RWPE2 (cell line): Measurements from ENCODE around the gene TMEM108.

Source experiments
- ATAC-seq: fragments of 200-7000 bp; cut with Tn5 transposase; 3 replicates; pipeline ENCODE4 v1.9.1; 2021; ENCODE audit warnings: low read depth
- DNase-seq: peaks from one replicate; pipeline ENCODE4 v3.0.0-alpha.2; 2020; ENCODE audit warnings: low spot score
- H3K27ac ChIP-seq: fragments of 450-650 bp; 2 replicates; pipeline ENCODE4 v1.5.1; 2017; ENCODE audit warnings: mild to moderate bottlenecking; ENCODE audit not compliant: poor library complexity, severe bottlenecking
- H3K27me3 ChIP-seq: fragments of 250-450 bp; sonication (Bioruptor Pico); 2 replicates; pipeline ENCODE4 v1.5.1; 2021; ENCODE audit warnings: mild to moderate bottlenecking, moderate library complexity; ENCODE audit not compliant: insufficient read depth, poor library complexity, severe bottlenecking
- H3K36me3 ChIP-seq: fragments of 250-450 bp; sonication (Bioruptor Pico); 2 replicates; pipeline ENCODE4 v1.5.1; 2020; ENCODE audit warnings: low read depth, mild to moderate bottlenecking, moderate library complexity
- H3K4me1 ChIP-seq: fragments of 250-450 bp; sonication (Bioruptor Pico); 2 replicates; pipeline ENCODE4 v1.5.1; 2021; ENCODE audit warnings: mild to moderate bottlenecking, moderate library complexity; ENCODE audit not compliant: insufficient read depth, poor library complexity, severe bottlenecking
- H3K4me3 ChIP-seq: fragments of 250-450 bp; sonication (Bioruptor Pico); 2 replicates; pipeline ENCODE4 v1.5.1; 2021; ENCODE audit warnings: mild to moderate bottlenecking, moderate library complexity; ENCODE audit not compliant: severe bottlenecking
- H3K9me3 ChIP-seq: fragments of 250-450 bp; sonication (Bioruptor Pico); 2 replicates; pipeline ENCODE4 v1.5.1; 2021; ENCODE audit warnings: mild to moderate bottlenecking, moderate library complexity; ENCODE audit not compliant: severe bottlenecking
- TF ChIP-seq, protein P1 (sequence below): fragments of 450-650 bp; IDR thresholded peaks from one replicate; pipeline ENCODE4 v1.5.1; 2017; ENCODE audit warnings: mild to moderate bottlenecking, moderate library complexity; ENCODE audit not compliant: poor library complexity, severe bottlenecking

TMEM108 gene

DNA sequence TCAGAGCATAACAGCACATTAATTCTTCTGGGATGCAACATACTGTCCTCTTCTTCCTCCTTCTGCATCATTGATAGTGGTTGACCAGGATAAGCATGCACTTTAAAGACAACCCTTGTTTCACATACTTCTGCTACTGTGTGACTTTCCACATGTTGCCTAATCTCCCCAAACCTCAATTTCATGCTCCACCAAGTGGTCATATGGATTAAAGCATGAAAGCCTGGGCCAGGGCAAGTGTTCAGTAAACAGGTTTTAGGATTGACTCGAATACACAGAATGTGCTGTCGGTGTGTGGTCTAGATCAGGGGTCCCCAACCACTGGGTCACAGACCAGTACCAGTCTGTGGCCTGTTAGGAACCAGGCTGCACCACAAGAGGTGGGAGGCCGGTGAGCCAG is 339.2 kb downstream of the TMEM108 start:
- H3K4me3 ChIP-seq: no peak overlapping the region
- no peak for DNase-seq
- peaks cover 15% of the 10 kb centered on the region for H3K27me3 ChIP-seq
- TF ChIP-seq, protein P1, sequence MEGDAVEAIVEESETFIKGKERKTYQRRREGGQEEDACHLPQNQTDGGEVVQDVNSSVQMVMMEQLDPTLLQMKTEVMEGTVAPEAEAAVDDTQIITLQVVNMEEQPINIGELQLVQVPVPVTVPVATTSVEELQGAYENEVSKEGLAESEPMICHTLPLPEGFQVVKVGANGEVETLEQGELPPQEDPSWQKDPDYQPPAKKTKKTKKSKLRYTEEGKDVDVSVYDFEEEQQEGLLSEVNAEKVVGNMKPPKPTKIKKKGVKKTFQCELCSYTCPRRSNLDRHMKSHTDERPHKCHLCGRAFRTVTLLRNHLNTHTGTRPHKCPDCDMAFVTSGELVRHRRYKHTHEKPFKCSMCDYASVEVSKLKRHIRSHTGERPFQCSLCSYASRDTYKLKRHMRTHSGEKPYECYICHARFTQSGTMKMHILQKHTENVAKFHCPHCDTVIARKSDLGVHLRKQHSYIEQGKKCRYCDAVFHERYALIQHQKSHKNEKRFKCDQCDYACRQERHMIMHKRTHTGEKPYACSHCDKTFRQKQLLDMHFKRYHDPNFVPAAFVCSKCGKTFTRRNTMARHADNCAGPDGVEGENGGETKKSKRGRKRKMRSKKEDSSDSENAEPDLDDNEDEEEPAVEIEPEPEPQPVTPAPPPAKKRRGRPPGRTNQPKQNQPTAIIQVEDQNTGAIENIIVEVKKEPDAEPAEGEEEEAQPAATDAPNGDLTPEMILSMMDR: peak; percentile 43
- no peak overlapping the region for H3K27ac ChIP-seq
- no peaks in the 10 kb centered on the region for H3K36me3 ChIP-seq
- H3K9me3 ChIP-seq: no peaks in the 10 kb centered on the region
- peak; percentile 63; the same call in 2 of the 3 replicates for ATAC-seq
- H3K4me1 ChIP-seq: no peaks in the 10 kb centered on the region

DNA sequence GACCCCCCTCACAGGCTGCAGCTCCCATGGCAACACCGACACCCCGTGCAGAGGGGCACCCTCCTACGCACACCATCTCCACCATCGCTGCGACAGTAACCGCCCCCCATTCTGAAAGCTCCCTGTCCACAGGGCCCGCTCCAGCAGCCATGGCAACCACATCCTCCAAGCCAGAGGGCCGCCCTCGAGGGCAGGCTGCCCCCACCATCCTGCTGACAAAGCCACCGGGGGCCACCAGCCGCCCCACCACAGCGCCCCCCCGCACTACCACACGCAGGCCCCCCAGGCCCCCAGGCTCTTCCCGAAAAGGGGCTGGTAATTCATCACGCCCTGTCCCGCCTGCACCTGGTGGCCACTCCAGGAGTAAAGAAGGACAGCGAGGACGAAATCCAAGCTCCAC is 341.7 kb downstream of the TMEM108 start:
- Histone ChIP-seq H3K9me3 (no peaks in the 10 kb centered on the region), H3K4me1 (peaks cover 4% of the 10 kb centered on the region), H3K4me3 (no peak overlapping the region), H3K36me3 (no peaks in the 10 kb centered on the region), H3K27ac (no peak overlapping the region), H3K27me3 (peaks cover 11% of the 10 kb centered on the region)
- ATAC-seq (no peak), DNase-seq (no peak)
- TF ChIP-seq, protein P1: no peak

DNA sequence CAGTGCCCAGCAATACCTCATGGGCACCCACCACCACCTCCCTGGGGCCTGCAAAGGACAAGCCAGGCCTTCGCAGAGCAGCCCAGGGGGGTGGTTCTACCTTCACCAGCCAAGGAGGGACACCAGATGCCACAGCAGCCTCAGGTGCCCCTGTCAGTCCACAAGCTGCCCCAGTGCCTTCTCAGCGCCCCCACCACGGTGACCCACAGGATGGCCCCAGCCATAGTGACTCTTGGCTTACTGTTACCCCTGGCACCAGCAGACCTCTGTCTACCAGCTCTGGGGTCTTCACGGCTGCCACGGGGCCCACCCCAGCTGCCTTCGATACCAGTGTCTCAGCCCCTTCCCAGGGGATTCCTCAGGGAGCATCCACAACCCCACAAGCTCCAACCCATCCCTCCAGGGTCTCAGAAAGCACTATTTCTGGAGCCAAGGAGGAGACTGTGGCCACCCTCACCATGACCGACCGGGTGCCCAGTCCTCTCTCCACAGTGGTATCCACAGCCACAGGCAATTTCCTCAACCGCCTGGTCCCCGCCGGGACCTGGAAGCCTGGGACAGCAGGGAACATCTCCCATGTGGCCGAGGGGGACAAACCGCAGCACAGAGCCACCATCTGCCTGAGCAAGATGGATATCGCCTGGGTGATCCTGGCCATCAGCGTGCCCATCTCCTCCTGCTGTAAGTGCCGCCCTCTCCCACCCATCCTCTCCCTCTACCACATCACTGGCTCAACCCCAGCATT is 342.5 kb downstream of the TMEM108 start:
- no peak overlapping the region for H3K27ac ChIP-seq
- TF ChIP-seq, protein P1: no peak
- ATAC-seq: no peak

GRCh38 chr3:133381346-133382109 is 343.3 kb downstream of the TMEM108 start:
- Histone ChIP-seq H3K27me3 (peaks cover 11% of the 10 kb centered on the region), H3K27ac (no peak overlapping the region), H3K36me3 (no peaks in the 10 kb centered on the region), H3K4me3 (no peak overlapping the region), H3K9me3 (no peaks in the 10 kb centered on the region), H3K4me1 (peaks cover 4% of the 10 kb centered on the region)
- DNase-seq (no peak), ATAC-seq (no peak)
- TF ChIP-seq, protein P1: no peak

More for the DNA sequence above, 342.5 kb downstream of the TMEM108 start:
- no peak for DNase-seq
- H3K4me3 ChIP-seq: no peak overlapping the region
- H3K9me3 ChIP-seq: no peaks in the 10 kb centered on the region
- peaks cover 4% of the 10 kb centered on the region for H3K4me1 ChIP-seq
- H3K27me3 ChIP-seq: peaks cover 11% of the 10 kb centered on the region
- H3K36me3 ChIP-seq: no peaks in the 10 kb centered on the region
